ENCODE data around the gene SLC6A1.

Gene SLC6A1

DNA sequence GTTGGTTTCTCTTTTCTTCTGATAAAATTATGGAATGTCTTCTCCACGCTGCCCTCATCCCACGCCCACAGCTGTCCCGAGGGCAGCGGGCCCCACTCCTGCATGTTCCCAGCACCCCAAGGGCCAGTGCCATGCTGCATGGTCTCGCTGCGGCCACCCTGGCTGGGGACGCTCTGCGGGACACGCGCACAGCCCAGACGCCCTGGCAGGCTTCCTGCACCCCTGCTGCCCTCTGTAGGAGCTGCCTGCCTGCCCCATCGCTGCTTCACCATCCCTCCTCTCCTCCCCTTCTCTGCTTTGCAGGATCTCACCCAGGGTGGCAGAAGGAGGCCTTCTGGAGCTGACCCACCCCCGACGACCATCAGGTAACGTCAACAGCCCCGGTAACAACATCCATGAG, 22.8 kb downstream of the SLC6A1 start:
- TF ChIP-seq, protein P1, sequence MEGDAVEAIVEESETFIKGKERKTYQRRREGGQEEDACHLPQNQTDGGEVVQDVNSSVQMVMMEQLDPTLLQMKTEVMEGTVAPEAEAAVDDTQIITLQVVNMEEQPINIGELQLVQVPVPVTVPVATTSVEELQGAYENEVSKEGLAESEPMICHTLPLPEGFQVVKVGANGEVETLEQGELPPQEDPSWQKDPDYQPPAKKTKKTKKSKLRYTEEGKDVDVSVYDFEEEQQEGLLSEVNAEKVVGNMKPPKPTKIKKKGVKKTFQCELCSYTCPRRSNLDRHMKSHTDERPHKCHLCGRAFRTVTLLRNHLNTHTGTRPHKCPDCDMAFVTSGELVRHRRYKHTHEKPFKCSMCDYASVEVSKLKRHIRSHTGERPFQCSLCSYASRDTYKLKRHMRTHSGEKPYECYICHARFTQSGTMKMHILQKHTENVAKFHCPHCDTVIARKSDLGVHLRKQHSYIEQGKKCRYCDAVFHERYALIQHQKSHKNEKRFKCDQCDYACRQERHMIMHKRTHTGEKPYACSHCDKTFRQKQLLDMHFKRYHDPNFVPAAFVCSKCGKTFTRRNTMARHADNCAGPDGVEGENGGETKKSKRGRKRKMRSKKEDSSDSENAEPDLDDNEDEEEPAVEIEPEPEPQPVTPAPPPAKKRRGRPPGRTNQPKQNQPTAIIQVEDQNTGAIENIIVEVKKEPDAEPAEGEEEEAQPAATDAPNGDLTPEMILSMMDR (conservative IDR thresholded peaks at IDR 0.05; ENCODE audit: low read depth, low read length) = no peak
- H3K4me3 ChIP-seq (ENCODE audit: low read length) = no peak overlapping the region
- no peak for DNase-seq (ENCODE audit: low read depth)

DNA sequence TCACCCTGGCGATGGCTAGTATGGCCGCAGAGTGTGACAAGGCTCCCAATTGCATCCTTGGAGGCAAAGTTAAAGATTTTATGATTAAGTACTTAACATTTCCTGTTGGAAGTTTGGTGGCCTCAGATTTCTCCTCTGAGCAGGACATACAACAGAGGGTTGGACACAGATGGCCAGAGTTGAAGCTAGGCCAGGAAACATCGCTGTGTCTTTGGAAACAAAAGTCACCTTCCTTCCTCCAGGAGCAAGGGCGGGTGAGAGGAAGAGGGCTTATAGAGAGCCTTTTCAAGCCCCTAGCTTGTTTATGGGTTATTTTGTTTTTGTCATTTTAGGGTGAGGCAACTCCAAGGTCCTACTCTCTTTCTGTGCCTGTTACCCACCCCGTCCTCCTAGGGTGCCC, 24.2 kb downstream of the SLC6A1 start:
- TF ChIP-seq, protein P1 (conservative IDR thresholded peaks at IDR 0.05; ENCODE audit: low read depth, low read length) = no peak
- H3K4me3 ChIP-seq (ENCODE audit: low read length) = no peak overlapping the region
- DNase-seq (ENCODE audit: low read depth) = no peak

DNA sequence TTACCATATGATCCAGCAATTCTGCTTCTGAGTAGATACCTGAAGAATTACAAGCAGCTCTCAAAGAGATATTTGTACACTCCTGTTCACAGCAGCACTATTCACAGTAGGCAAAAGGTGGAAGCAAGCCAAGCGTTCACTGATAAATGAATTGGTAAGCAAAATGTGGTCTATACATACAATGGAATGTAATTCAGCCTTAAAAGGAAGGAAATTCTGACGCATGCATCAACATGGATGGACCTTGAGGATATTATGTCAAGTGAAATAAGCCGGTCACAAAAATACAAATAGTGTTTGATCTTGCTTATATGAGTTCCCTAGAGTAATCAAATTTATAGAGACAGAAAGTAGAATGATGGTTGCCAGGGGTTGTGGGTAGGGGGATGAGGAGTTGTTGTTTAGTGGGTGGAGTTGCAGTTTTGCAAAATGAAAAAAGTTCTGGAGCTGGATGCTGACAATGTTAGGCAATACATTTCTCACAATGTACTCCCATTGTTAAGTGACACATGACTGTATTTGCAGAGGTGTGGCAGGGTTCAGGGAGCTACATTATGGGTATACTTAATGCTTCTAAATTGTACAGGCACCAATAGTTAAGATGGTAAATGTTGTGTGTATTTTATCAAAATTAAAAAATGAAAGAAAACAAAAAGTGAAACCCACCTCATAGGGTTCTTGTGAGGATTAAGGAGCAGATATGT, 26.7 kb downstream of the SLC6A1 start:
- H3K4me3 ChIP-seq (ENCODE audit: low read length) = no peak overlapping the region
- DNase-seq (ENCODE audit: low read depth) = no peak
- TF ChIP-seq, protein P1 (conservative IDR thresholded peaks at IDR 0.05; ENCODE audit: low read depth, low read length) = no peak

DNA sequence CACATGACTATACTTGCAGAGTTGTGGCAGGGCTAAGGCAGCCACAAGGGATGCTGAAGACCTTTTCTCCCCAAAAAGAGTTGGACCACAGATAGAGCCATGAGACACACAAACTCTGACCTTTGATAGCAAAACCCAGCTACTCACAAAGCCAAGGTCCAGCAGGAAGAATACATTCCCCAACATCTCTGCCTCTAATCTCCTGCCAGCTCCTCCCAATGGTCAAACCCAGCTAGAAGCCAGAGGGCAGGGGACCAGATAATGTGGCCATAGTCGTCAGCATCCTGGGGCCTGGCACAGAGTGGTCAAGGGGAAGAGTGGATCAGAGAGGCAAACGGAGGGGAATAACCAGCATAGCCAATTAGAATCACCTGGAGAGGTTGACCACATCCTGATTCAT, 28.2 kb downstream of the SLC6A1 start:
- TF ChIP-seq, protein P1 (conservative IDR thresholded peaks at IDR 0.05; ENCODE audit: low read depth, low read length) = no peak
- no peak for DNase-seq (ENCODE audit: low read depth)
- no peak overlapping the region for H3K4me3 ChIP-seq (ENCODE audit: low read length)

DNA sequence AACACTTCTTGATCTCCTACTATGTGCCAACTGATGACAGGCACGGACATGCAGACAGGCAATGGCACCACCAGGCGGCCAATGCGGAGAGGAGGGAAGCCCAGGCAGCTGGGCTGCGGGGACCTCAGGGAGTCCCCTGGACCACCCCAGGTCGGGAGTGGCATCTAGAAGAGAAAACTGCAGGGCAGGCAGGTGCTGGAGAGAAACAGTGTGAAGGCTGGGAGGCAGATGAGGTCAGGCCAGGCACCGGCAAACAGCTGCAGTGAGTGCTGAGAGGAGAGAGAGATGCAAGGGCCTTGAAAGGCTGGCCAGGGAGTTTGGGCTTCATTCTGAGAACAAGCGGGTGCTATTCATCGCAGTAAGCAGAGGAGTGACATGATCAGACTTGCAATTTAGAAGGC, 29.1 kb downstream of the SLC6A1 start:
- H3K4me3 ChIP-seq (ENCODE audit: low read length) = no peak overlapping the region
- TF ChIP-seq, protein P1 (conservative IDR thresholded peaks at IDR 0.05; ENCODE audit: low read depth, low read length) = no peak
- no peak for DNase-seq (ENCODE audit: low read depth)

DNA sequence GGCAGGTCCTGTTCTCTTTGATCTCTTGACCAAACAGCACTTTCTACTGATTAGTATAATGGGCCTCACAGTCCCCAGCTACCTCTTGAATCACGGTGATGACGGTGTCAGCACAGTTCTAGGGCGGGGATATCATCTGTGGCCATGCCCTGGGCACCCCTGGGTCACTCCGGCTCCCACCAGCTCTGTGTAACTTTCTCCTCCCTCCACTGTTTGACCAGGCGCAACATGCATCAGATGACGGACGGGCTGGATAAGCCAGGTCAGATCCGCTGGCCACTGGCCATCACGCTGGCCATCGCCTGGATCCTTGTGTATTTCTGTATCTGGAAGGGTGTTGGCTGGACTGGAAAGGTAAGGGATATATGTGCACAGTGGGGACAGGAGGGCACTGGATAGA, 29.6 kb downstream of the SLC6A1 start:
- DNase-seq (ENCODE audit: low read depth) = no peak
- H3K4me3 ChIP-seq (ENCODE audit: low read length) = no peak overlapping the region
- TF ChIP-seq, protein P1 (conservative IDR thresholded peaks at IDR 0.05; ENCODE audit: low read depth, low read length) = no peak

DNA sequence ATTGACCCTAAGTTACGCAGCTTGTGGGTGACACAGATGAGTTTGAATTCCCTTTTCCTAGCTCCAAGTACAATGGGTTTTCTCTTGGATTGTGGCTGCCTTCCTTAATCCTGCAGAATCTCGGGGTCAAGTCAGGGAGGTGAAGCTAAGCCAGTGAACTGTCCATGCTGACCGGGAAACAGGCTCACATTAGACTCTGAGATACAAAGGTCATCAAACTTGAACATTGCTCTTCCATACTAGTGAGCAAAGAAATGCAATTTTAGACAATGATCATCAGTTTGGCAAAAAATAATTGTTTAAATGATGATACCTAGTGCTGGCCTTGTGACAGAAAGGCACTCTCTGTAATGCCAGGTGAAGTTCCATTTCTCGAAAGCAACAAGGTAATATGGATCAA, 31.6 kb downstream of the SLC6A1 start:
- no peak overlapping the region for H3K4me3 ChIP-seq (ENCODE audit: low read length)
- no peak for DNase-seq (ENCODE audit: low read depth)
- TF ChIP-seq, protein P1 (conservative IDR thresholded peaks at IDR 0.05; ENCODE audit: low read depth, low read length) = no peak
